OCI-LY1 (cell line): ENCODE data around the gene REXO1.

Experiments
- H2AFZ ChIP-seq: fragments of 200-600 bp; sonication (generic), shearing (Covaris generic); 2 replicates; pipeline ENCODE4 v1.6.0; 2014; ENCODE audit warnings: antibody characterized with exemption, mild to moderate bottlenecking, low read length
- H3F3A ChIP-seq: fragments of 200-600 bp; sonication (generic), shearing (Covaris generic); 2 replicates; pipeline ENCODE4 v1.6.0; 2014; ENCODE audit warnings: mild to moderate bottlenecking, antibody characterized with exemption, low read length, moderate library complexity; ENCODE audit not compliant: insufficient read depth
- H3K27ac ChIP-seq: fragments of 200-600 bp; sonication (generic); 2 replicates; pipeline ENCODE4 v1.5.1; 2014; ENCODE audit warnings: low read length, mixed run types, mild to moderate bottlenecking, low read depth; ENCODE audit not compliant: poor library complexity, severe bottlenecking
- H3K27me3 ChIP-seq: fragments of 200-600 bp; sonication (generic); 2 replicates; pipeline ENCODE4 v1.6.0; 2014; ENCODE audit warnings: antibody characterized with exemption, mild to moderate bottlenecking, low read length, moderate library complexity; ENCODE audit not compliant: insufficient read depth
- H3K36me3 ChIP-seq: fragments of 200-600 bp; sonication (generic); 2 replicates; pipeline ENCODE4 v1.6.1; 2014; ENCODE audit warnings: mild to moderate bottlenecking, antibody characterized with exemption, low read length, moderate library complexity, mixed read lengths; ENCODE audit not compliant: insufficient read depth
- H3K4me1 ChIP-seq: fragments of 200-600 bp; sonication (generic); 2 replicates; pipeline ENCODE4 v1.5.1; 2014; ENCODE audit warnings: mild to moderate bottlenecking, low read length, moderate library complexity; ENCODE audit not compliant: insufficient read depth, severe bottlenecking
- H3K4me2 ChIP-seq: fragments of 200-600 bp; sonication (generic), shearing (Covaris generic); 2 replicates; pipeline ENCODE4 v1.6.1; 2014; ENCODE audit warnings: low read length
- H3K4me3 ChIP-seq: fragments of 200-600 bp; sonication (generic); 2 replicates; pipeline ENCODE4 v1.5.1; 2014; ENCODE audit warnings: low read length, low read depth, mild to moderate bottlenecking, mixed read lengths; ENCODE audit not compliant: poor library complexity, severe bottlenecking
- H3K79me2 ChIP-seq: fragments of 200-600 bp; shearing (Covaris generic); 2 replicates; pipeline ENCODE4 v1.6.1; 2016; ENCODE audit warnings: mixed run types, low read length, mixed read lengths; ENCODE audit not compliant: insufficient read depth
- H3K9ac ChIP-seq: fragments of 200-600 bp; sonication (generic), shearing (Covaris generic); 2 replicates; pipeline ENCODE4 v1.6.1; 2014; ENCODE audit warnings: mild to moderate bottlenecking, low read length, mixed read lengths
- H3K9me2 ChIP-seq: fragments of 200-600 bp; sonication (generic), shearing (Covaris generic); 2 replicates; pipeline ENCODE4 v1.6.1; 2014; ENCODE audit warnings: low read depth, mild to moderate bottlenecking, low read length, mixed read lengths
- H3K9me3 ChIP-seq: fragments of 200-600 bp; shearing (Covaris generic); 2 replicates; pipeline ENCODE4 v1.6.1; 2014; ENCODE audit warnings: low read length, mixed read lengths
- H4K20me1 ChIP-seq: fragments of 200-600 bp; sonication (generic), shearing (Covaris generic); 2 replicates; pipeline ENCODE4 v1.6.0; 2016; ENCODE audit warnings: mild to moderate bottlenecking, low read length; ENCODE audit not compliant: insufficient read depth
- EZH2 ChIP-seq: fragments of 200-600 bp; sonication (generic), shearing (Covaris generic); IDR thresholded peaks from 2 replicates; pipeline ENCODE4 v1.8.0; 2017; ENCODE audit warnings: borderline replicate concordance, mixed run types, mild to moderate bottlenecking, antibody characterized with exemption, low read length, moderate library complexity, mixed read lengths
- TF ChIP-seq, protein P1 (sequence below): fragments of 200-600 bp; sonication (generic), shearing (Covaris generic); IDR thresholded peaks from 2 replicates; pipeline ENCODE4 v1.5.1; 2017; ENCODE audit warnings: mild to moderate bottlenecking, antibody characterized with exemption, low read length, moderate library complexity, mixed read lengths

REXO1 gene

GRCh38 chr19:1851654-1852580 is 3.6 kb upstream of the REXO1 start:
- no peak for TF ChIP-seq EZH2
- TF ChIP-seq, protein P1, sequence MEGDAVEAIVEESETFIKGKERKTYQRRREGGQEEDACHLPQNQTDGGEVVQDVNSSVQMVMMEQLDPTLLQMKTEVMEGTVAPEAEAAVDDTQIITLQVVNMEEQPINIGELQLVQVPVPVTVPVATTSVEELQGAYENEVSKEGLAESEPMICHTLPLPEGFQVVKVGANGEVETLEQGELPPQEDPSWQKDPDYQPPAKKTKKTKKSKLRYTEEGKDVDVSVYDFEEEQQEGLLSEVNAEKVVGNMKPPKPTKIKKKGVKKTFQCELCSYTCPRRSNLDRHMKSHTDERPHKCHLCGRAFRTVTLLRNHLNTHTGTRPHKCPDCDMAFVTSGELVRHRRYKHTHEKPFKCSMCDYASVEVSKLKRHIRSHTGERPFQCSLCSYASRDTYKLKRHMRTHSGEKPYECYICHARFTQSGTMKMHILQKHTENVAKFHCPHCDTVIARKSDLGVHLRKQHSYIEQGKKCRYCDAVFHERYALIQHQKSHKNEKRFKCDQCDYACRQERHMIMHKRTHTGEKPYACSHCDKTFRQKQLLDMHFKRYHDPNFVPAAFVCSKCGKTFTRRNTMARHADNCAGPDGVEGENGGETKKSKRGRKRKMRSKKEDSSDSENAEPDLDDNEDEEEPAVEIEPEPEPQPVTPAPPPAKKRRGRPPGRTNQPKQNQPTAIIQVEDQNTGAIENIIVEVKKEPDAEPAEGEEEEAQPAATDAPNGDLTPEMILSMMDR = no peak
- Histone ChIP-seq H3K9ac (no peak overlapping the region; the same call in 1 of the 2 replicates), H3K79me2 (peaks cover 11% of the 10 kb centered on the region), H2AFZ (no peak overlapping the region), H3K4me2 (peak overlapping the region; percentile 45; the same call in 1 of the 2 replicates), H3K27me3 (no peaks in the 10 kb centered on the region), H3F3A (no peaks in the 10 kb centered on the region), H4K20me1 (no peaks in the 10 kb centered on the region), H3K36me3 (no peaks in the 10 kb centered on the region), H3K4me3 (peak overlapping the region; percentile 12), H3K27ac (peak overlapping the region; percentile 11), H3K9me3 (no peaks in the 10 kb centered on the region), H3K4me1 (peaks cover 60% of the 10 kb centered on the region), H3K9me2 (no peaks in the 10 kb centered on the region)

GRCh38 chr19:1850809-1851653 is 2.7 kb upstream of the REXO1 start:
- H3K4me1 ChIP-seq = peaks cover 60% of the 10 kb centered on the region
- H3K27ac ChIP-seq = no peak overlapping the region
- no peaks in the 10 kb centered on the region for H3K27me3 ChIP-seq
- H3K4me3 ChIP-seq = no peak overlapping the region
- peaks cover 20% of the 10 kb centered on the region for H3K79me2 ChIP-seq
- H3K4me2 ChIP-seq = no peak overlapping the region
- H2AFZ ChIP-seq = no peak overlapping the region
- H3K36me3 ChIP-seq = no peaks in the 10 kb centered on the region
- no peak overlapping the region for H3K9ac ChIP-seq
- H4K20me1 ChIP-seq = no peaks in the 10 kb centered on the region
- H3F3A ChIP-seq = no peaks in the 10 kb centered on the region
- H3K9me3 ChIP-seq = no peaks in the 10 kb centered on the region
- TF ChIP-seq, protein P1 = peak; percentile 55
- TF ChIP-seq EZH2 = no peak
- H3K9me2 ChIP-seq = no peaks in the 10 kb centered on the region

- H3K79me2 ChIP-seq = peaks cover 27% of the 10 kb centered on the region
- no peak overlapping the region for H3K27ac ChIP-seq
- no peak overlapping the region for H3K4me2 ChIP-seq
- no peak overlapping the region for H2AFZ ChIP-seq
- no peaks in the 10 kb centered on the region for H3K36me3 ChIP-seq
- H3K9me3 ChIP-seq = no peaks in the 10 kb centered on the region
- no peak for TF ChIP-seq EZH2
- TF ChIP-seq, protein P1 = no peak
- no peaks in the 10 kb centered on the region for H3K9me2 ChIP-seq
- H3K4me3 ChIP-seq = no peak overlapping the region
- peaks cover 52% of the 10 kb centered on the region for H3K4me1 ChIP-seq
- no peak overlapping the region for H3K9ac ChIP-seq
- no peaks in the 10 kb centered on the region for H3K27me3 ChIP-seq
- no peaks in the 10 kb centered on the region for H3F3A ChIP-seq
- H4K20me1 ChIP-seq = no peaks in the 10 kb centered on the region
These were observed 1.7 kb upstream of the REXO1 start for GRCh38 chr19:1849886-1850398.
